GM18867 (cell line): Measurements from ENCODE around the gene IFT88.

Experiments
- ATAC-seq: cut with Tn5 transposase; IDR thresholded peaks from one replicate; pipeline ENCODE4 v1.9.1; 2021; ENCODE audit warnings: mild to moderate bottlenecking, moderate library complexity; ENCODE audit not compliant: unreplicated experiment

IFT88 gene

DNA sequence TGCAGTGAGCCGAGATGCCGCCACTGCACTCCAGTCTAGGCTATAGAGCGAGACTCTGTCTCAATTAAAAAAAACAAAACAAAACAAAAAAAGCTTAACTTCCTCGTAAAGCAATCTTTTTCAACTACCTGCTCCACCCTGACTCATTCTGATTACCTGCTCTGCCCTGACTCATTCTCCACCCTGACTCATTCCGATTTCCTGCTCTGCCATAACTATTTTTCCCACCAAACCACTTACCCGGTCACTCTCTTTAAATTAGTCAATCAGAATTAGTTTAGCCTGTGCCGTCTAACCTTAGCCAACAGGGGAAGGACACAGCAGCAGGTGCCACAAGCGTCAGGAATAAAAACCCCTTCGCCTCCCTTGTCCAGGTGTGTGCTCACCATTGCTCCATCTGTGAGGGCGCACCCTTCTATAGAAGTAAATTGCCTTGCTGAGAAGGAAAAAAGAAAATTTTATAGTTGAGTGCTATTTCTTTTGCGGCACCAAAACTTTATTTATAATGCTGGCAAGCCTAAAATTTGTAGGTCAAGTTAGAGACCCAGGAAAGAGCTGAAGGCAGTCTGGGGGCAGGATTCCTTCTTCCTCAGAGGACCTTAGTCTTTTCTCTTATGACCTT is 1.7 kb upstream of the IFT88 start:
- ATAC-seq, result no peak

GRCh38 chr13:20566468-20566897 is 474 bp upstream of the IFT88 start:
- ATAC-seq, result peak; percentile 33

DNA sequence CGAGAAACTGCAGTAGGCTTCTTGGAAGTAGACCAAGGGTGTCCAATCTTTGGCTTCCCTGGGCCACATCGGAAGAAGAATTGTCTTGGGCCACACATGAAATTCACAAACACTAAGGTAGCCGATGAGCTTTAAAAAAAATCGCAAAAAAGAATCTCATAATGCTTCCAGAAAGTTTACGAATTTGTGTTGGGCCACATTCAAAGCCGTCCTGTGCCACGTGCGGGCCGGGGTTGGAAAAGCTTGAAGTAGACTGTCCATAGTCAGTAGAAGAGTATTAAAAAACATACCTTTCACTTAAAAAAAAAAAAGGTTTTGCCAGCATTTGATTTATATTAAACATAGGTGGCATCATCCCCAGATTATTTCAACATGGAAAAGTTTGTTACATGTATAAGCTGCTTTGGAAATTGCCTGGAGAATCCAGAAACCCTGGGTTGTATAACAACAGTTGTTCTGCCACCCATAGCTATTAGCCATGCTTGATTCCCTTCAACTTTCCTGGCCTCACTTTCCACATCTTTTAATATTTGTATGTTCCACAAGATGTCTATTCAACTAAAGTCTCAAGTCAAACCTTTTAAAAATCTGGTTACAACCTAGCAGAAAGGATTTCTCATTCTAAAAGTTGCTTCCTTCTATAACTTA is 1.0 kb downstream of the IFT88 start:
- ATAC-seq, result no peak

- no peak for ATAC-seq
These were observed 3.6 kb downstream of the IFT88 start for GRCh38 chr13:20570517-20570916.

GRCh38 chr13:20571676-20572075 is 4.7 kb downstream of the IFT88 start:
- no peak for ATAC-seq

DNA sequence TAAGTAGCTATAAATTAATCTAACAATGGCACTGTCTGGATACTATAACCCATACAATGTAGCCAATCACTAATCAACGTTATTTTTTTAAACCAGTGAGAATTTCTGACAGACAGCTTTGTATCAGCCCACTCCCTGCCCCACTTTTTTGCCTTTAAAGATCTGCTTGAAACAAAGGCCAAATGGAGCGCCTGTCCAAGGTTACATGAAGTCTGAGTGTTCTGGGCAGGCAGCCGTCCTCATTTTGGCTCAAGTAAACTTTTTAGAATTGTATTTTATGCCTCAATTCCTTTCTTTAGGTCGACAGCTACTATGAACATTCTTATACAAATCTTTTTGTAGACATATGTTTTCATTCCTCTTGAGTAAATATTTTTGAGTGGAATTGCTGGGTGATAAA is 6.2 kb downstream of the IFT88 start:
- ATAC-seq, result no peak

DNA sequence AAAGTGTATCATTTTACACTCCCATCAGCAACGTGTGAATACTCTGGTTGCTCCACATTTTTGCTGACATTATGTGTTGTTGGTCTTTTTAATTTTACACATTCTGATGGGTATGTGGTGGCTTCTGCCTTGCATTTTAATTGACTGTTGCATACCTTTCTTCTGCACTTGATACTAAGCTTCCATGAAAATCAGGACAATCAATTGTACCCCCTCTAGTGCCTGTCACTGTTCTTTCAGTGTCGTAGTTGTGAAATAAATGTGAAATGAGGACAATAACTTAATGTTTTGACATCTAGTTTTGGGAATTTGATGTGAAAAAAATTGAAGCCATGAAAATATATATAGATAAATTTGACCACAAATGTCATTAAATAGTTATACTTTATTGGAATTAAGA is 6.7 kb downstream of the IFT88 start:
- no peak for ATAC-seq

DNA sequence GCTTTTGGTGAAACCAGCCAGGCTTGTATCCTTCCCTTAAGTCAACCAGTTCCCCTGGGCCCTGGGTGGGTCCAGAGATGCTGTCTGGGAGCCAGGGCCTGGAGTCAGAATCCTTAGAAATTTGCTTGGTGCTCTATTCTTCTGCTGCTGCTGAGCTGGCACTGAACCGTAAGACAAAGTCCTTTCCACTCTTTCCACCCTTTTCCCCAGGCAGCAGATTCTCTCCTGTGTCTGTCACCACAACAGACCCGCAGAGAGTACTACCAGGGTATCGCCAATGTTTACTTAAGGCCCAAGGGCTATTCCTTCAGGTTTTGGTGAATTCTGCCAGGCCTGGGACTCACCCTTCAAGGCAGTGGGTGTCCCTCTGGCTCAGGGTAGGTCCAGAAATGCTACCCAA is 12.2 kb downstream of the IFT88 start:
- ATAC-seq, result no peak

DNA sequence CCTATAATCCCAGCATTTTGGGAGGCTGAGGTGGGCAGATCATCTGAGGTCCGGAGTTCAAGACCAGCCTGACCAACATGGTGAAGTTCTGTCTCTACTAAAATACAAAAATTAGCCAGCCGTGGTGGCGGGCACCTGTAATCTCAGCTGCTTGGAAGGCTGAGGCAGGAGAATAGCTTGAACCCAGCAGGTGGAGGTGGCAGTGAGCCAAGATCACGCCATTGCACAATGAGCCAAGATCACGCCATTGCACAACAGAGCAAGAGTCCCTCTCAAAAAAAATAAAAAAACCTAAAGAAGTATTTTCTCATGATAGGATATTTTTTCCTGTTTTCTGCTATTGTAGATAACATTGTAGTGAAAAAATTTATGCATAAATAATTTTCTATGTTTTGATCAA is 13.3 kb downstream of the IFT88 start:
- no peak for ATAC-seq

GRCh38 chr13:20582026-20582425 is 15.1 kb downstream of the IFT88 start:
- no peak for ATAC-seq

GRCh38 chr13:20583803-20584293 is 16.9 kb downstream of the IFT88 start:
- no peak for ATAC-seq

GRCh38 chr13:20585371-20585770 is 18.4 kb downstream of the IFT88 start:
- ATAC-seq, result no peak

- no peak for ATAC-seq
These were observed 21.7 kb downstream of the IFT88 start for GRCh38 chr13:20588529-20589110.

DNA sequence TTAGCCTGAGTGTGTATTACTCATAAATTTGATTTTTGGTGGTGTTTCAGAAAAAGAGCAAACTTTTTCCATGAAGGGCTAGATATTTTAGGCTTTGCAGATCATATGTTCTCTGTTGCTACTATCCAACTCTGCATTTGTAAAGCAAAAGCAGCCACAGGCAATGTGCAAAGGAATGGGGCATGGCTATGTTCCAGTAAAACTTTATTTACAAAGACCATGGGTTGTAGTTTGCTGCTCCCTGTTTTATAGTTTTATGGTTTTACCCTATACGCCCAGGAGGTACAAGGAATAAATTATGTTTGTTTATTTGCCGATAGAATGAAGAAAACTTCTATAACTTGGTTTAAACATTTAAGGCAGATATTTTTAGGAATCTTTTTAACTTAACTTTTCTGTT is 23.6 kb downstream of the IFT88 start:
- ATAC-seq, result no peak

DNA sequence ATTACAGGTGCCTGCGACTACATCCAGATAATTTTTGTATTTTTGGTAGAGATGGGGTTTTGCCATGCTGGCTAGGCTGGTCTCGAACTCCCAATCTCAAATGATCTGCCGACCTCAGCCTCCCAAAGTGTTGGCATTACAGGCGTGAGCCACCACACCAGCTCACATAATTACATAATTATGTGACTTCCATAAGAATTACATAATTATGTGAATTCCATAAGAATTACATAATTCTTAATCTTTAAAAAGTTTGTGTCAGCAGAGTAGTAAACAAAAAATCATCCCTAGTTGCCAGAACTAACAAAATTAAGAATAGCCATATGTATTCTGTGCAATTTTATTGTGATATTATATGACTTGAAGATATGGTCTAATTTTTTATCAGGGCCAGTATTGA is 25.6 kb downstream of the IFT88 start:
- ATAC-seq, result no peak

DNA sequence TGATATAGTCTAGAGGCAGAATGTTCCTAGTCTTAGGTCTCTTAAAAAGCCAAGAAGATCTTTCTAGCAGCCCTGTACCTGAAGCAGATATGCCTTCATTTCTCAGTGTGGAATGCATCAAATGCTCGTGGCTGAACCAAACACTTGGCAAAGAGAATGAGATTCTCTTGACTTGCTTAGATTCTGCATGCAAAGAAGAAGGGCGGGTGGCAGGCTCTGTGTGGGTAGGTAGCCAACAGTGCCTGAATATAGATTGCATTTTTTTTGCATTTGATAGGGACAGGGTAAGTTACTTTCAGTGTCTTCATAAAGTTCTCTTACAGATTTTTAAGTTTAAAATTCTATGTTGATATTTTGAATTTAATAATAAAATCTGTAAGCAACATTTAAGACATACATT is 27.3 kb downstream of the IFT88 start:
- no peak for ATAC-seq

DNA sequence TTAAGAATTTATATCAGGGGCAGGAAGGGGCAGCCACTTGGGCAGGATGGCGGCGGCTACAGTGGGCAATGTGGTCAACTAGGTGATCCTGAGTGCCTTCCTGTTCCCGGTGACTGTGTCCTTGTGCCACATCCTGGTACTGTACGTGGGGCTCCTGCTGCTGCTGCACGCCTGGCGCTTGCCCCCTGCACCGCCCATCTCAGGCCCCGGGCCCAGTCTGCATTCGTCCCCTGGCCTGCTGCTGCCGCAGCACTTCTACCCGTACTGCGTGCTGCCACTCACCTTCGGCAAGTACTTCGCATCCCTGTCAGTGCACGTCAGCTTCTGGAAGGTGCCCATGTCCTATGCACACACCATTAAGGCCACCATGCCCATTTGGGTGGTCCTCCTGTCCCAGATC is 40.1 kb downstream of the IFT88 start:
- no peak for ATAC-seq

DNA sequence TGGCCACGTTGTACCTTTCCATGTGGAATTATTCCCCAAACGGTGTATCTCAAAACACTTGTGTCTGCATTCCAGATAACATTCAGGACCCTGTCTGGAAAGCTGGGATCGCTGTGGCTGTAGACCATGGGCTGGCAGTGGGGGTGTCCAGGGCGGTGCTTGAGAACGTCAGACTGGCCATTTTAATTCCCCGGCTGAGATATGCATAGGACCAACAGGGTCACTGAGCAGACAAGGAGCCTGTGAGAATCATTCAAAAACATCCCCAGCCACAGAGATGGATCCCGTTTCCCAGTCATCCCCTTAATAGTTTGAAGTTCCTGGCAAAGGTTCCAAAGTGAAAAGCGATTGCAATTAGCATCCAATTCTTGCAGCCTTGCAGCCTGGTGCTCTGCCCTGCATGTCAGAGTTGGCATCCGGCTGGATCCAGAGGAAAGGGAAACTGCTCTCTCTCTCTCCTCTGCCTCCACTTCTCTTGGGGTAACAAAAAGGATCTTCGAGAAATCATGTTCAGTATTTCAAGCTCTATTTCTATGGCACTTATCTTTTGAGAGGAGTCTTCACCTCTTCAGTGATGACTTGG is 41.6 kb downstream of the IFT88 start:
- ATAC-seq, result no peak

GRCh38 chr13:20609145-20609544 is 42.2 kb downstream of the IFT88 start:
- ATAC-seq, result no peak

GRCh38 chr13:20610006-20610405 is 43.0 kb downstream of the IFT88 start:
- no peak for ATAC-seq

- no peak for ATAC-seq
These were observed 49.3 kb downstream of the IFT88 start for GRCh38 chr13:20616059-20616797.
